Right atrium auricular region (tissue), 2 donors: ENCODE measurements around the gene LRRC28. TPM values are rescaled to one million over a fixed set of nuclear protein-coding genes. Genes with fewer than 3 reads are reported as not detected.

Experiments
- DNase-seq: peaks from one replicate; pipeline ENCODE4 v3.0.0-alpha.2; 2019; ENCODE audit warnings: low spot score
- H3K27ac ChIP-seq, 2 donors: fragments of 200-600 bp; sonication (generic); 1 replicate in 1 of 2; 2 replicates in 1 of 2; pipeline ENCODE4 v1.5.1; 2016 to 2019
- H3K27me3 ChIP-seq, 2 donors: fragments of 200-600 bp; sonication (generic); one replicate each; pipeline versions ENCODE4 v1.5.1 to v1.6.0; 2017 to 2019
- H3K36me3 ChIP-seq: fragments of 200-600 bp; sonication (generic); one replicate; pipeline ENCODE4 v1.5.1; 2016
- H3K4me1 ChIP-seq, 2 donors: fragments of 200-600 bp; sonication (generic); one replicate each; pipeline versions ENCODE4 v1.5.1 to v1.6.0; 2017 to 2019
- H3K4me3 ChIP-seq, 2 donors: fragments of 200-600 bp; sonication (generic); 1 replicate in 1 of 2; 2 replicates in 1 of 2; pipeline ENCODE4 v1.5.1; 2017 to 2019; ENCODE audit warnings: mild to moderate bottlenecking in 1 of 2, moderate library complexity in 1 of 2
- H3K9me3 ChIP-seq, 2 donors: fragments of 200-600 bp; sonication (generic); one replicate each; pipeline ENCODE4 v1.5.1; 2019
- CTCF ChIP-seq, 2 donors: fragments of 200-600 bp; sonication (generic); IDR thresholded peaks; one replicate each; pipeline ENCODE4 v1.5.1; 2019; ENCODE audit warnings: antibody characterized with exemption in 2 of 2
- total RNA-seq, 2 donors: library from RNA; depleted of rRNA; stranded (reverse); fragments of >200 nt; gene quantifications; one replicate each; pipeline ENCODE4 v1.1.0, GENCODE V29; 2016

Gene LRRC28
- total RNA-seq, 2 donors from 2014 or later, result 29.8 to 34.5 TPM

- no peaks in the 10 kb centered on the region for H3K27me3 ChIP-seq
- no peak overlapping the region for H3K27ac ChIP-seq
- H3K4me1 ChIP-seq, result peaks cover 0 to 39% of the 10 kb centered on the region in 2 donors
- TF ChIP-seq CTCF (IDR thresholded peaks at IDR 0.05), result no peak
- H3K4me3 ChIP-seq, result no peak overlapping the region
- DNase-seq, result no peak
- no peaks in the 10 kb centered on the region for H3K9me3 ChIP-seq
- no peaks in the 10 kb centered on the region for H3K36me3 ChIP-seq
Measured at GRCh38 chr15:99427210-99427609, 175.9 kb downstream of the LRRC28 start.

DNA sequence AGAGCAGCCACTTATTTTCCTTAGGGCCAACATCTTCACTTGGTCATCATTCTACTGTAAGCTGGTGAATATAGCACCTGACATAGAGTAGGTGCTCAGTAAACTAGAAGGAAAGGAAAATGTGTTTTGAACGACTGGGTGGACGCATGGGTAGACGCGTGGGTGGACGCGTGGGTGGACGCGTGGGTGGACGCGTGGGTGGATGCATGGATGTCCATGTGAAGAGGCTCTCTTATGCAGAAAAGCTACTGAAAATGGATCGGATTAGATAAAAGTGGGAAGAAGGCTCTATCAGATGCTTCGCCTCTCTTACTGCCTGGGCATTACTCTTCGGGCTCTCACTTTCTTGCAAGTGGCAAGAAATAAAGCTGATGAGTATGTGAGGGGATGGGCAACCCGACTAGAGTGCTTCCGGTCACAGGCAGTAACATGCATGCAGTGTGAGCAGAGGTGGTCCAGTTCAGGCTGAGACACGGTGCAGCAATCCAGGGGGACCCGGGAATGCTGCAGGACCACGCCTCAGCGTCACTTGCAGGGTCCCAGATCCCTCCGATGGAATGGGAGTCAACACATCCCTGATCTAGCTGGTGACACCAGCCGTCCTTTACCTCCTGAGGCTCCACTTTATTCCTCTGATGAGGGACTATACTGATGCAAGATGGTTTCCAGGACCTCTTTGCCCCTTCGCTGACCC is 176.5 kb downstream of the LRRC28 start:
- no peaks in the 10 kb centered on the region for H3K27me3 ChIP-seq
- no peak for DNase-seq
- peaks cover 0 to 43% of the 10 kb centered on the region in 2 donors for H3K4me1 ChIP-seq

GRCh38 chr15:99429681-99430081 is 178.4 kb downstream of the LRRC28 start:
- no peak overlapping the region for H3K4me3 ChIP-seq
- H3K36me3 ChIP-seq, result no peaks in the 10 kb centered on the region
- no peaks in the 10 kb centered on the region for H3K9me3 ChIP-seq
- H3K27ac ChIP-seq, result no peak overlapping the region
- DNase-seq, result no peak
- no peaks in the 10 kb centered on the region for H3K27me3 ChIP-seq
- no peak for TF ChIP-seq CTCF (IDR thresholded peaks at IDR 0.05)
- peaks cover 0 to 53% of the 10 kb centered on the region in 2 donors for H3K4me1 ChIP-seq

More for the DNA sequence above, 176.5 kb downstream of the LRRC28 start:
- Histone ChIP-seq H3K9me3 (no peaks in the 10 kb centered on the region), H3K27ac (no peak overlapping the region), H3K4me3 (no peak overlapping the region), H3K36me3 (no peaks in the 10 kb centered on the region)
- TF ChIP-seq CTCF (IDR thresholded peaks at IDR 0.05), result no peak

DNA sequence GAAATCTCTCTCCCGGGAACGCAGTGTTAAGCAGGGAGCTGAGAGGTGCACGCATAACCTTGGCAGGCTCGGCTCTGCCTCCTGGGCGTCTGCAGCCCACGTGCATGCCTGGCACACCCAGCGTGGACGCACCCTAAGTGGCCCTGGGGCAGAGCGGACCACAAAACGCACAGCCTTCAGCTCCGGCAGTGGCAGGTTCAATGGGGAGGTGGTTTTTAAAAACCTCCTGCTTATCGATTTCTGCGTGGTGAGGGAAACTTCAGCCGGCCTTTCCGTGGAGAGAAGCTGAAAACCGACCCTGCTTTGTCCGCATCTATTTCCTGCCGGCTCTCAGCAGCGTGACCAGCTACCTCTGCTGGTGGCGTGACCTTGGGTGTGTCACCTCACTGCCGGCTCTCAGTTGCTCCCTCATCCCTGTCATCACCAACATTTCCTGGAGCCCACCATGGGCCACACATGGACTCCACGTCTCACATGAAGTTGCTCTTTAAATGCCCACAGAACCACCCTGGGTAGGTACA is 179.7 kb downstream of the LRRC28 start:
- no peaks in the 10 kb centered on the region for H3K36me3 ChIP-seq
- peak overlapping the region; percentile 31 to 46 for H3K27ac ChIP-seq
- no peaks in the 10 kb centered on the region for H3K9me3 ChIP-seq
- no peak for TF ChIP-seq CTCF (IDR thresholded peaks at IDR 0.05)
- no peak for DNase-seq
- H3K4me1 ChIP-seq, result peaks cover 0 to 53% of the 10 kb centered on the region in 2 donors
- no peaks in the 10 kb centered on the region for H3K27me3 ChIP-seq
- no peak overlapping the region for H3K4me3 ChIP-seq

GRCh38 chr15:99431661-99432091 is 180.4 kb downstream of the LRRC28 start:
- Histone ChIP-seq H3K9me3 (no peaks in the 10 kb centered on the region), H3K27me3 (no peaks in the 10 kb centered on the region), H3K4me3 (no peak overlapping the region), H3K27ac (peak overlapping the region in 1 of 2 donors; percentile 31), H3K4me1 (peaks cover 0 to 53% of the 10 kb centered on the region in 2 donors), H3K36me3 (no peaks in the 10 kb centered on the region)
- no peak for DNase-seq
- TF ChIP-seq CTCF (IDR thresholded peaks at IDR 0.05), result no peak
